Colon (tissue), 2 donors: ENCODE measurements around the gene RYR1.
"Not testable (repeated sequence)": the region's sequence is repeated elsewhere in the genome, so short reads cannot be mapped to it uniquely, and the experiment has no call there.

Source experiments
- FAIRE-seq: peaks from 2 replicates; lab custom pipeline; 2012; peaks lifted over from hg19 to GRCh38; lab: Jason Lieb, UNC
- donor health status: control.
- donor health status: control.

RYR1 gene

GRCh38 chr19:38561658-38562057 is 128.2 kb downstream of the RYR1 start:
- FAIRE-seq = no peak

- no peak for FAIRE-seq
Observed at GRCh38 chr19:38562096-38562495, 128.6 kb downstream of the RYR1 start.

GRCh38 chr19:38563475-38563874 is 130.0 kb downstream of the RYR1 start:
- FAIRE-seq = no peak

GRCh38 chr19:38564981-38565690 is 131.6 kb downstream of the RYR1 start:
- no peak for FAIRE-seq

- FAIRE-seq = no peak
Observed at GRCh38 chr19:38565691-38566105, 132.2 kb downstream of the RYR1 start.

GRCh38 chr19:38569368-38569983 is 136.0 kb downstream of the RYR1 start:
- no peak for FAIRE-seq

- FAIRE-seq = no peak
Observed at GRCh38 chr19:38571682-38572081, 138.2 kb downstream of the RYR1 start.

- FAIRE-seq = no peak
Observed at GRCh38 chr19:38577826-38578225, 144.3 kb downstream of the RYR1 start.

GRCh38 chr19:38579304-38579703 is 145.8 kb downstream of the RYR1 start:
- not testable (repeated sequence) for FAIRE-seq

- no peak for FAIRE-seq
Observed at GRCh38 chr19:38580080-38580479, 146.6 kb downstream of the RYR1 start.

- FAIRE-seq = no peak
Observed at GRCh38 chr19:38583219-38583984, 149.9 kb downstream of the RYR1 start.

GRCh38 chr19:38583985-38584305 is 150.5 kb downstream of the RYR1 start:
- FAIRE-seq = no peak

- FAIRE-seq = no peak
Observed at GRCh38 chr19:38587562-38587961, 154.1 kb downstream of the RYR1 start.

GRCh38 chr19:38588041-38588440 is 154.6 kb downstream of the RYR1 start:
- no peak for FAIRE-seq

- no peak for FAIRE-seq
Observed at GRCh38 chr19:38592940-38593339, 159.4 kb downstream of the RYR1 start.

GRCh38 chr19:38596057-38596981 is 162.8 kb downstream of the RYR1 start:
- FAIRE-seq = no peak

GRCh38 chr19:38597075-38597474 is 163.6 kb downstream of the RYR1 start:
- no peak for FAIRE-seq

- no peak for FAIRE-seq
Observed at GRCh38 chr19:38599722-38600121, 166.2 kb downstream of the RYR1 start.

GRCh38 chr19:38602856-38603255 is 169.4 kb downstream of the RYR1 start:
- FAIRE-seq = not testable (repeated sequence)

- FAIRE-seq = no peak
Observed at GRCh38 chr19:38606131-38606530, 172.6 kb downstream of the RYR1 start.

GRCh38 chr19:38614289-38614688 is 180.8 kb downstream of the RYR1 start:
- no peak for FAIRE-seq

- no peak for FAIRE-seq
Observed at GRCh38 chr19:38615007-38615581, 181.6 kb downstream of the RYR1 start.
